GM18909 (cell line): ENCODE measurements around the gene DHX29.

ENCODE experiments used
- ATAC-seq: cut with Tn5 transposase; IDR thresholded peaks from one replicate; pipeline ENCODE4 v1.9.1; 2021; ENCODE audit warnings: mild to moderate bottlenecking; ENCODE audit not compliant: unreplicated experiment, poor library complexity

DHX29 gene

GRCh38 chr5:55219770-55220169 lies 87.7 kb downstream of the DHX29 start:
- ATAC-seq: no peak

- ATAC-seq: no peak
Measured at GRCh38 chr5:55218967-55219366, 88.5 kb downstream of the DHX29 start.

GRCh38 chr5:55211184-55211874 lies 96.2 kb downstream of the DHX29 start:
- no peak for ATAC-seq
